ENCODE data around the gene HPCAL1. TPM values are rescaled to one million over a fixed set of nuclear protein-coding genes. Genes with fewer than 3 reads are reported as not detected.

The HPCAL1 gene
- total RNA-seq, 2 experiments from 2014 or later = 9.2 to 9.7 TPM

GRCh38 chr2:10397297-10397875, 94.7 kb downstream of the HPCAL1 start:
- no peaks in the 10 kb centered on the region for H3K36me3 ChIP-seq (ENCODE audit: insufficient read depth, low read length)
- H3K27ac ChIP-seq (ENCODE audit: low read depth, low read length, poor library complexity, severe bottlenecking) = no peak overlapping the region
- no peaks in the 10 kb centered on the region for H3K9me3 ChIP-seq (ENCODE audit: low read length)
- H3K4me1 ChIP-seq (ENCODE audit: insufficient read depth, low read length, poor library complexity, severe bottlenecking) = peaks cover 8% of the 10 kb centered on the region
- BruUV-seq (replicated peaks) = no TSS peak
- ChIA-PET CTCF (ENCODE audit: unreplicated experiment) (no interaction called here), POLR2A (no interaction called here)
- H3K4me3 ChIP-seq (ENCODE audit: low read depth, low read length, poor library complexity, severe bottlenecking) = no peak overlapping the region
- DNase-seq (ENCODE audit: low spot score) = no peak
- H2AFZ ChIP-seq (ENCODE audit: low read length) = no peak overlapping the region
- TF ChIP-seq CTCF (conservative IDR thresholded peaks at IDR 0.05; ENCODE audit: low read length) (no peak), EZH2phosphoT487 (IDR thresholded peaks at IDR 0.05; ENCODE audit: borderline replicate concordance, low read depth, low read length) (no peak)
- intact Hi-C loops (cut with micrococcal nuclease; ENCODE audit: unreplicated experiment) = no loop called here
- H3K9me2 ChIP-seq (ENCODE audit: insufficient read depth, low read length) = no peaks in the 10 kb centered on the region
- no peaks in the 10 kb centered on the region for H4K20me1 ChIP-seq (ENCODE audit: insufficient read depth, low read length)
- no peaks in the 10 kb centered on the region for H3K79me2 ChIP-seq (ENCODE audit: insufficient read depth, low read depth, low read length)
- H3K4me2 ChIP-seq (ENCODE audit: low read length) = no peak overlapping the region

GRCh38 chr2:10397878-10398277, 95.2 kb downstream of the HPCAL1 start:
- TF ChIP-seq EZH2phosphoT487 (IDR thresholded peaks at IDR 0.05; ENCODE audit: borderline replicate concordance, low read depth, low read length) (no peak), CTCF (conservative IDR thresholded peaks at IDR 0.05; ENCODE audit: low read length) (no peak)
- no peaks in the 10 kb centered on the region for H3K9me3 ChIP-seq (ENCODE audit: low read length)
- H3K9me2 ChIP-seq (ENCODE audit: insufficient read depth, low read length) = no peaks in the 10 kb centered on the region
- DNase-seq (ENCODE audit: low spot score) = no peak
- no TSS peak for BruUV-seq (replicated peaks)
- H3K4me1 ChIP-seq (ENCODE audit: insufficient read depth, low read length, poor library complexity, severe bottlenecking) = peaks cover 8% of the 10 kb centered on the region
- H3K27ac ChIP-seq (ENCODE audit: low read depth, low read length, poor library complexity, severe bottlenecking) = no peak overlapping the region
- H3K79me2 ChIP-seq (ENCODE audit: insufficient read depth, low read depth, low read length) = no peaks in the 10 kb centered on the region
- no peaks in the 10 kb centered on the region for H3K36me3 ChIP-seq (ENCODE audit: insufficient read depth, low read length)
- no peak overlapping the region for H3K4me3 ChIP-seq (ENCODE audit: low read depth, low read length, poor library complexity, severe bottlenecking)
- H2AFZ ChIP-seq (ENCODE audit: low read length) = no peak overlapping the region
- H4K20me1 ChIP-seq (ENCODE audit: insufficient read depth, low read length) = no peaks in the 10 kb centered on the region
- CTCF ChIA-PET (ENCODE audit: unreplicated experiment) = no interaction called here
- no peak overlapping the region for H3K4me2 ChIP-seq (ENCODE audit: low read length)
- POLR2A ChIA-PET = no interaction called here
- intact Hi-C loops (cut with micrococcal nuclease; ENCODE audit: unreplicated experiment) = no loop called here

- H3K9me3 ChIP-seq (ENCODE audit: low read length) = no peaks in the 10 kb centered on the region
- no peaks in the 10 kb centered on the region for H4K20me1 ChIP-seq (ENCODE audit: insufficient read depth, low read length)
- no peak overlapping the region for H3K4me3 ChIP-seq (ENCODE audit: low read depth, low read length, poor library complexity, severe bottlenecking)
- intact Hi-C loops (cut with micrococcal nuclease; ENCODE audit: unreplicated experiment) = no loop called here
- H3K27ac ChIP-seq (ENCODE audit: low read depth, low read length, poor library complexity, severe bottlenecking) = no peak overlapping the region
- no peaks in the 10 kb centered on the region for H3K36me3 ChIP-seq (ENCODE audit: insufficient read depth, low read length)
- DNase-seq (ENCODE audit: low spot score) = no peak
- ChIA-PET POLR2A (no interaction called here), CTCF (ENCODE audit: unreplicated experiment) (no interaction called here)
- TF ChIP-seq EZH2phosphoT487 (IDR thresholded peaks at IDR 0.05; ENCODE audit: borderline replicate concordance, low read depth, low read length) (no peak), CTCF (conservative IDR thresholded peaks at IDR 0.05; ENCODE audit: low read length) (no peak)
- H3K79me2 ChIP-seq (ENCODE audit: insufficient read depth, low read depth, low read length) = no peaks in the 10 kb centered on the region
- no peak overlapping the region for H2AFZ ChIP-seq (ENCODE audit: low read length)
- BruUV-seq (replicated peaks) = no TSS peak
- H3K4me2 ChIP-seq (ENCODE audit: low read length) = no peak overlapping the region
- H3K9me2 ChIP-seq (ENCODE audit: insufficient read depth, low read length) = no peaks in the 10 kb centered on the region
- H3K4me1 ChIP-seq (ENCODE audit: insufficient read depth, low read length, poor library complexity, severe bottlenecking) = peaks cover 8% of the 10 kb centered on the region
These were observed 95.8 kb downstream of the HPCAL1 start for GRCh38 chr2:10398496-10398895.

Measured in OCI-LY7 (cell line).